ENCODE data around the gene TRIM56.
A peak's percentile ranks its signal among the peaks of the same experiment; 100 is the strongest.
"Not testable (repeated sequence)": the region's sequence is repeated elsewhere in the genome, so short reads cannot be mapped to it uniquely, and the experiment has no call there.

TRIM56 gene, protein sequence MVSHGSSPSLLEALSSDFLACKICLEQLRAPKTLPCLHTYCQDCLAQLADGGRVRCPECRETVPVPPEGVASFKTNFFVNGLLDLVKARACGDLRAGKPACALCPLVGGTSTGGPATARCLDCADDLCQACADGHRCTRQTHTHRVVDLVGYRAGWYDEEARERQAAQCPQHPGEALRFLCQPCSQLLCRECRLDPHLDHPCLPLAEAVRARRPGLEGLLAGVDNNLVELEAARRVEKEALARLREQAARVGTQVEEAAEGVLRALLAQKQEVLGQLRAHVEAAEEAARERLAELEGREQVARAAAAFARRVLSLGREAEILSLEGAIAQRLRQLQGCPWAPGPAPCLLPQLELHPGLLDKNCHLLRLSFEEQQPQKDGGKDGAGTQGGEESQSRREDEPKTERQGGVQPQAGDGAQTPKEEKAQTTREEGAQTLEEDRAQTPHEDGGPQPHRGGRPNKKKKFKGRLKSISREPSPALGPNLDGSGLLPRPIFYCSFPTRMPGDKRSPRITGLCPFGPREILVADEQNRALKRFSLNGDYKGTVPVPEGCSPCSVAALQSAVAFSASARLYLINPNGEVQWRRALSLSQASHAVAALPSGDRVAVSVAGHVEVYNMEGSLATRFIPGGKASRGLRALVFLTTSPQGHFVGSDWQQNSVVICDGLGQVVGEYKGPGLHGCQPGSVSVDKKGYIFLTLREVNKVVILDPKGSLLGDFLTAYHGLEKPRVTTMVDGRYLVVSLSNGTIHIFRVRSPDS

DNA sequence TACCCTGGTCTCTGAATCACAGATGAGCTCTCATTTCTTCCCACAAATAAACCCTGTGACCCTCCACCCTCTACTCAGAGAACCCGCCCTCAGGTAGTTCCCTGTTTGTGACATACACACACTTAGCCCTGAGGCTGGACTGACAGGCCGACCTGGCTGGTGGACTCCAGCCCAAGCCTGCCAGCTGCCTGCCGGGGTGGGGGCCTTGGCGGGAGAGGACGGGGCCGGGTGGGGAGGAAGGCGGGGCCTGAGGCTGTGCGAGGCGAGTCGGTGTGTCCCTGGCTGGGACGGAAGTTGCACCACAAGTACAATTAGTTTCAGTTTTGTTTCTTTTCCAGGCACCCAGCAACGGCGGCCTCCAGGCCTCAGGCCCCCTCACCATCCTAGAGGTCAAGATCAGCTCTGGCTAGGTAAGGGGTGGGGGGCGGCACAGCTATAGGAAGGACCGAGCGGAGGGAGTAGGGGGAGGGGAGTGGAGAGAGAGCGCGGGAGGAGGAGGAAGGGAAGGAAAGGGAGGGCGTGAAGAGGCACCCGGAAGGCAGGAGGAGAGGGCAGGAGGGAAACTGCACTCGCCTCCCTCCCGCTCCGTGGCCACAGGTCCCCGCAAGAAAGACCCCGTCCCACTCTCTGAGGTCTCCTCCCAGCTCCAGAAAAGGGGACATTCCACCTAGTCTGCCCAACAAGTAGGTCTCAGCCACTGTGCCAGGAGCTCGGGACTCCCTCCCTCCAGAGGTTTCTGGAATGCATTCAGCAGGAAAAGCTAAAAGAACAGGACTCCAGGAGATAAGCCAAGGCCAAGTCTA lies at the start of gene TRIM56:
TSS of gene TRIM56 (plus strand) at position 320 of the 803 bp plus-strand sequence. CDS start 1,832 bp downstream, outside the sequence.
- DNase-seq = peak; percentile 23

DNA sequence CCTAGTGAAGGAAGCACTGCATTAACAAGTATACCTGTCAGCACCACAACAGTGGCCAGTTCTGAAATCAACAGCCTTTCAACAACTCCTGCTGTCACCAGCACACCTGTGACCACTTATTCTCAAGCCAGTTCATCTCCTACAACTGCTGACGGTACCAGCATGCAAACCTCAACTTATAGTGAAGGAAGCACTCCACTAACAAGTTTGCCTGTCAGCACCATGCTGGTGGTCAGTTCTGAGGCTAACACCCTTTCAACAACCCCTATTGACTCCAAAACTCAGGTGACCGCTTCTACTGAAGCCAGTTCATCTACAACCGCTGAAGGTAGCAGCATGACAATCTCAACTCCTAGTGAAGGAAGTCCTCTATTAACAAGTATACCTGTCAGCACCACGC lies 49.3 kb upstream of the TRIM56 start:
- no peak for DNase-seq

DNA sequence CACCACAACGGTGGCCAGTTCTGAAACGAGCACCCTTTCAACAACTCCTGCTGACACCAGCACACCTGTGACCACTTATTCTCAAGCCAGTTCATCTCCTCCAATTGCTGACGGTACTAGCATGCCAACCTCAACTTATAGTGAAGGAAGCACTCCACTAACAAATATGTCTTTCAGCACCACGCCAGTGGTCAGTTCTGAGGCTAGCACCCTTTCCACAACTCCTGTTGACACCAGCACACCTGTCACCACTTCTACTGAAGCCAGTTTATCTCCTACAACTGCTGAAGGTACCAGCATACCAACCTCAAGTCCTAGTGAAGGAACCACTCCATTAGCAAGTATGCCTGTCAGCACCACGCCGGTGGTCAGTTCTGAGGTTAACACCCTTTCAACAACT lies 44.0 kb upstream of the TRIM56 start:
- DNase-seq = not testable (repeated sequence)

DNA sequence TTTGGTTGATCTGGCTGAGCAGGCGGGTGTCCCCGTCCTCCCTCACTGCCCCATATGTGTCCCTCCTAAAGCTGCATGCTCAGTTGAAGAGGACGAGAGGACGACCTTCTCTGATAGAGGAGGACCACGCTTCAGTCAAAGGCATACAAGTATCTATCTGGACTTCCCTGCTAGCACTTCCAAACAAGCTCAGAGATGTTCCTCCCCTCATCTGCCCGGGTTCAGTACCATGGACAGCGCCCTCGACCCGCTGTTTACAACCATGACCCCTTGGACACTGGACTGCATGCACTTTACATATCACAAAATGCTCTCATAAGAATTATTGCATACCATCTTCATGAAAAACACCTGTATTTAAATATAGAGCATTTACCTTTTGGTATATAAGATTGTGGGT lies 26.9 kb upstream of the TRIM56 start:
- DNase-seq = no peak

DNA sequence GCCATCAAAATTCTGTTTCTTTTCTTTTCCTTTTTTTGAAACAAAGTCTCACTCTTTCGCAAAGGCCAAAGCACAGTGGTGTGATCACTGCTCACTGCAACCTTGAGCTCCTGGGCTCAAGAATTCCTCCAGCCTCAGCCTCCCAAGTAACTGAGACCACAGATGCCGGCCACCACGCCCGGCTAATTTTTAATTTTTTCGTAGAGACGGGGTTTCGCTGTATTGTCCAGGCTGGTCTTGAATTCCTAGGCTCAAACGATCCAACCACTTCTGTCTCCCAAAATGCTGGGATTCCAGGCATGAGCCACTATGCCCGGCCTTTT lies 25.7 kb upstream of the TRIM56 start:
- DNase-seq = no peak

DNA sequence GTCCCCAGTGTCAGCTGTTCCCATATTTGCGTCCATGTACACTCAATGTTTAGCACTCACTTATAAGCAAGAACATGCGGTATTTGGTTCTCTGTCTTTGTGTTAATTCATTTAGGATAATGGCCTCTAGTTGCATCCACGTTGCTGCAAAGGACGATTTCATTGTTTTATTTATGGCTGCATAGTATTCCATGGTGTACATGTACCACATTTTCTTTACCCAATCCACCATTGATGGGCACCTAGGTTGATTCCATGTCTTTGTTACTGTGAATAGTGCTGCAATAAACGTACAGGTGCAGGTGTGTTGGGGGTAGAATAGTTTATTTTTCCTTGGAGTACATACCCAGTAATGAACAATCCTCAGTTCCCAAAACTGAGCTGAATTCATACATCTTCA lies 24.3 kb upstream of the TRIM56 start:
- no peak for DNase-seq

DNA sequence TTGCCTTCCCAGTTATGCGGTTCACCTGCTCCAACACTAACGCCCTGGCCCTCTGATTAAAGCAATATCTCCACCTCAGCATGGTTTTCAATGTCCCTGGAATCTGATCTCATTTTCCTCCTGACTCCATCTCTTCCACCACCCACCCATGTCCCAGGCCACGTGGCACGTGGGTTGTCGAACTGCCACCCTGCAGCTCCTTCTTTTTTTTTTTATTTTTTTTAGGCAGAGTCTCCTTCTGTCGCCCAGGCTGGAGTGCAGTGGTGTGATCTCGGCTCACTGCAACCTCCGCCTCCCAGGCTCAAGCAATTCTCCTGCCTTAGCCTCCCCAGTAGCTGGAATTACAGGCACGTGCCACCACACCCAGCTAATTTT lies 21.1 kb upstream of the TRIM56 start:
- peak; percentile 7 for DNase-seq

DNA sequence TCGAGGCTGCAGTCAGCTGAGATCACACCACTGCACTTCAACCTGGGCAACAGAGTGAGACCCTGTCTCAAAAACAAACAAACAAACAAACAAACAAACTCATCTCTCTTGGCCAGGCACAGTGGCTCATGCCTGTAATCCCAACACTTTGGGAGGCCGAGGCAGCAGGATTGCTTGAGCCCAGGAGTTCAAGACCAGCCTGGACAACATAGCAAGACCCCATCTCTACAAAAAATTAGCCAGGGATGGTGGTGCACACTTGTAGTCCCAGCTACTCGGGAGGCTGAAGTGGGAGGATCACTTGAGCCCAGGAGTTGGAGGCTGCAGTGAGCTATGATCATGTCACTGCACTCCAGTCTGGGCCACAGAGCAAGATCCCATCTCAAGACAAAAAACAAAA lies 20.1 kb upstream of the TRIM56 start:
- DNase-seq = not testable (repeated sequence)

DNA sequence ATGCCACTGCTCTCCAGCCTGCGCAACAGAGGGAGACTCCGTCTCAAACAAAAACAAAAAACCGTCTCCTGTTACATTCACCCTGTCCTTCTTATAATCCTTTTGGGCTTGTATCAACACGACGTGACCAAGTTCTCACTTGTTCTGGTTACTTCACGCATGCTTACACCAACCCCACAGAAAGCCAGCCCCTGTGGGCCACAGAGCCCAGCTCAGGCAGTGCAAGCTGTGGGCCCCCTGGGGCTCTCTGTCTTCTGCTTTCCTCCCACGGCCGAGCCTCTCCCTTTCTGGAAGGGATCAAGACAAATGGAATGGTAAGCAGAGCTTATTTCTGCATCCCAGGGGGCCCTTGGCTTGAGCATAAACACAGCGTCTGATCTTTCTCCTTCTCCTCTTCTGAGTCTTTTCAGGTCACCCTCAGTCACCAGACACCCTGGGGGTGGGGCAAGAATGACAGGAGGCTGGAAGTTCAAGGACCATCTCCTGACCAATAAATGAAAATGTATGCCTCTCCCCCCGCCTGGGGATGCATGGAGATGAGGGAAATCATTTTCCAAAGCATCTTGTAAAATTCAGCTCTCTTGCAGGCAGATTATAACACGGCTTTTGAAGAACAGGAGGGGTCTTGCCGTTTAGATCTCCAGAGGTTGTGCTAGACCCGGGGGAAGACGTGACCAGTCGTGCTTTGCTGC lies 19.0 kb upstream of the TRIM56 start:
- peak; percentile 92 for DNase-seq

DNA sequence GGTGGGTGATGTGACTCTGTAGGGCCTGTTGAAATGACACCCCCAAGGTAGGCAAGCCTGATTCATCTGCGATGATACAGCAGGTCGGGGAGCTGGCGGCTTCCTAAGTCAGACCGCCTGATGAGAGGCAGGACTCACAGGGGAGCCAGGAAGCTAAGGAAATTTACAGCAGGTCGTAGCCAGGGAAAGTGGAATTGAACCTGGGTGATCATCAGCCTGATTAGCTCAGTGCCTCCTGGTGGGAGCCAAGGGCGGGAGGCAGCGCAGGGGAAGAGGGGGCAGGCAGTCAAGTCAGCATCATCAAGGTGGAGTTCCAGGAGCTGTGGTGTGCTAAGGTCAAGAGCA lies 18.5 kb upstream of the TRIM56 start:
- DNase-seq = peak; percentile 42

DNA sequence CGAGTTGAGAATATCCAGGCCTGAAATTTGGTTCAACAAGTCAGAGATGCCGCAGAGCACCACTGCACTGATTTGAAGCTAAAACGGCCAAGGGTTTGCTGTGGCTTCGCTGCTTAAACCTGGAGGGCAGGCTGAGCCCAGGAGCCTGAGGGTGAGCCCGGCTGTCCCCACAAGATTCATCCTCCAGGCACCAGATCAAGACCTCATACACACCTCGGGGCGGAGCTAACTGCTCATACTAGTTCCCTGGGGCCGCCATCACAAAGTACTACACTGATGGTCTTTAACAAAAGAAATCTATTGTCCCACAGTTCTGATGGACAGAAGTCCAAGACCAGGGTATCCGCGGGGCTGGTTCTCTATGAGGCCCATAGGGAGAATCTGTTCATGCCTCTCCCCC lies 16.9 kb upstream of the TRIM56 start:
- DNase-seq = no peak

DNA sequence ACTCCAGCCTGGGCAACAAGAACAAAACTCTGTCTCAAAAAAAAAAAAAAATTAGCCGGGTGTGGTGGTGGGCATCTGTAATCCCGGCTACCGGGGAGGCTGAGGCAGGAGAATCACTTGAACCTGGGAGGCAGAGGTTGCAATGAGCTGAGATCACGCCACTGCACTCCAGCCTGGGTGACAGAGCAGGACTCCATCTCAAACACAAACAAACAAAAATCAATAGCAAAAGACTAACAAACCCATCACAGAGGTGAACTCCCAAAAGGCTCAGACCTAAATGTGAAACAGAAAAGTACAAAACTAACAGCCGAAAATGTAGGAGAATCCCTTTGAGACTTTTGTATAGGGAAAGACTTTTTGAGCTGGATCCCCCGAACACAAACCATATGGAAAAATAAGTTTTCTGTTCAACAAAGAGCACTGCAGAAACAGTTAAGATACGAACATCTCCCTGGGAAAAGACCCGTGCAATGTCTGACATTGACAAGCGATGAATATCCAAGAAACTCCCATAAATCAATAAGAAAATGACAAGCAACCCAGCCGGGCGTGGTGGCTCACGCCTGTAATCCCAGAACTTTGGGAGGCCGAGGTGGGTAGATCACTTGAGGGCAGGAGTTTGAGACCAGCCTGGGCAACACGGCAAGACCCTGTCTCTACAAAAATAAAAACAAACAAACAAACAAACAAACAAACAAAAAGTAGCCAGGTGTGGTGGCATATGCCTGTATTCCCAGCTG lies 13.7 kb upstream of the TRIM56 start:
- DNase-seq = not testable (repeated sequence)

DNA sequence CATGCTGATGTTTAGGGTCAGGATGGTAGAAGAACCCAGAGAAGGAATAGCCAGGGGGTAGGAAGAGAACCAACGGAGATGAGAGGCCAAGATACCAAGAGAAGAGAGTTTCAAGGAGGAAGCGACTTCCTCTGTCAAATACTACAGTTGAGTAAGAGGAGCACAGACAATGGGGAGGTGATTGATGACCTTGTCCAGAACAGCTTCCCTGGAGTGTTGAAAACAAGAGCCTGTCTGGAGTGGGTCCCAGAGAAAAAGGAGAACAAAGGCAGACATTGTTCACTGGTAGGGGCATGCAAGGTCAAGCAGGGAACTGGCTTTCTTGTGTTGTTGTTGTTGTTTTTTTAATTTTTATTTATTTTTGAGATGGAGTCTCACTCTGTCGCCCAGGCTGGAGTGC lies 9.6 kb upstream of the TRIM56 start:
- no peak for DNase-seq

DNA sequence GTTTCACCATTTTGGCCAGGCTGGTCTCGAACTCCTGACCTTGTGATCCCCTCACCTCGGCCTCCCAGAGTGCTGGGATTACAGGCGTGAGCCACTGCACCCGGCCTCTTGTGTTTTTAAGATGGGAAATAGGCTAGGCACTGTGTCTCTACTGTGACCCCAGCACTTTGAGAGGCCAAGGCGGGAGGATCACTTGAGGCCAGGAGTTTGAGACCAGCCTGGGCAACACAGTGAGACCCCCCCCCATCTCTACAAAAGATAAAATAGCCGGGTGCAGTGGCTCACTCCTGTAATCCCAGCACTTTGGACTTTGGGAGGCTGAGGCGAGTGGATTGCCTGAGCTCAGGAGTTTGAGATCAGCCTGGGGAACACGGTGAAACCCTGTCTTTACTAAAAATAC lies 9.1 kb upstream of the TRIM56 start:
- not testable (repeated sequence) for DNase-seq

DNA sequence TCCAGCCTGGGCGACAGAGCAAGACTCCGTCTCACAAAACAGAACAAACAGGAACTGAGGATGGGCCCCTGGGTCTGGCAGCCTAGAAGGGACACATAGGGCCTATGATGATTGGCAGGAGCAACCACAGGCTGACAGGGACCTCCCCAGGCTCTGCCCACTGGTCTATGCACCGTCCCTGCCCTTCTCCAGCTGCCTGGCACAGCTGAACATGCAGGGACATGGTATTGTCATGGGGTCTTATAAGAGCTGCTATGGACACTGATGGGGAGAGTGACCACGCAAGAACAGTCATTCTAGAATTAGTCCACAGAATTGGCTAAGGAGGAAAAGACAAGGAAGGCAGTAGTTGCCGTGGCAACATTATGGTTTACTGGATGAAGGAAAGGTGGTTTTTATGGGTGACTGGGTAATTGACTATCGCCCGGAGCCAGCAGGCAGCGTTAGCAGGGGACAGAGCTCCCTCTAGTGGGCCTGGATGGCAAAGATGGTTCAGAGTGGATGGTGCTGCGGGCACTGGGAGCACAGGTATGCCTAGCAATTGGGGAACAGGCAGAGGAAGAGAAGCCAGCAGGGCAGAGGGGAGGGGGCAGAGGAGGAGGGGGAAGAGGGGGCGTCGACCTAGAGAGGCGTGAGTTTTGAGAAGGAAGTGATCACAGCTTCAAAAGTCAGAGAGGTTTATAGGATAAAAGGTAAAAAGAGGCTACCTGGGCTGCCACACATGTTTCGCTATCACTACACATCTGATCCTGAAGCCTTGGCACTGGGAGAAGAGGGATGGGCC lies 7.8 kb upstream of the TRIM56 start:
- DNase-seq = peak; percentile 64

DNA sequence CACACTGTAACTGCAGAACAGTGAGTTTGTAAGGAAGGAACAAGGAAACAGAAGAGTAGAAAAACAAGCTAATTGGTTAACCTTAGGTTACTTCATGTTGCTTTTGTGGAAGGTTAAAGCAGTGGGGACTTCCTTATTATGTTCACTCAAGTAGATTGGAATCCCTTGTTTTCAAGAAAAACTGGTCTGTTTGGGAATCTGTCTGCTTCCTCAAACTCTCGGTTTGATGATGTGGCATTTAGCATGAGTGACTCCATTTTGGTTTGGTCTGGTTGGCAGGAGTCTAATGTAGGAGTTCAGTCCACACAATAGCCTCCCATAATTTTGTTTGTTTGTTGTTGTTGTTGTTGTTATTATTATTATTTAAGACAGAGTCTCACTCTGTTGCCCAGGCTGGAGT lies 3.8 kb upstream of the TRIM56 start:
- DNase-seq = no peak

DNA sequence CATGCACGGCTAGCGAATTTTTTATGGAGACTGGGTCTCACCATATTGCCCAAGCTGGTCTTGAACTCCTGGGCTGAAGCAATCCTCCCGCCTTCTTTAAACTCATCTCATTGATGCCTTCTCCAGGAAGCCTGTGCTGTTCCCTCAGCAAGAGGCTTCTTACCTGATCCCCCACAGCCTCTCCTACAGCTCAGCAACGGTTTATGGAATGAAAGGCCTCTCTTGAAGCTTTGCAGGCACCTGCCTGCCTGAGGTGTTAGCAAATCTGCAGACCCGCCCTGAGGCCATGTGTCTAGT lies 468 bp upstream of the TRIM56 start:
- peak; percentile 23 for DNase-seq

DNA sequence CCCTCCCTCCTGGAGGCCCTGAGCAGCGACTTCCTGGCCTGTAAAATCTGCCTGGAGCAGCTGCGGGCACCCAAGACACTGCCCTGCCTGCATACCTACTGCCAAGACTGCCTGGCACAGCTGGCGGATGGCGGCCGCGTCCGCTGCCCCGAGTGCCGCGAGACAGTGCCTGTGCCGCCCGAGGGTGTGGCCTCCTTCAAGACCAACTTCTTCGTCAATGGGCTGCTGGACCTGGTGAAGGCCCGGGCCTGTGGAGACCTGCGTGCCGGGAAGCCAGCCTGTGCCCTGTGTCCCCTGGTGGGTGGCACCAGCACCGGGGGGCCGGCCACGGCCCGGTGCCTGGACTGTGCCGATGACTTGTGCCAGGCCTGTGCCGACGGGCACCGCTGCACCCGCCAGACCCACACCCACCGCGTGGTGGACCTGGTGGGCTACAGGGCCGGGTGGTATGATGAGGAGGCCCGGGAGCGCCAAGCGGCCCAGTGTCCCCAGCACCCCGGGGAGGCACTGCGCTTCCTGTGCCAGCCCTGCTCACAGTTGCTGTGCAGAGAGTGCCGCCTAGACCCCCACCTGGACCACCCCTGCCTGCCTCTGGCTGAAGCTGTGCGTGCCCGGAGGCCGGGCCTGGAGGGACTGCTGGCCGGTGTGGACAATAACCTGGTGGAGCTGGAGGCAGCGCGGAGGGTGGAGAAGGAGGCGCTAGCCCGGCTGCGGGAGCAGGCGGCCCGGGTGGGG lies 2.2 kb downstream of the TRIM56 start:
- no peak for DNase-seq

DNA sequence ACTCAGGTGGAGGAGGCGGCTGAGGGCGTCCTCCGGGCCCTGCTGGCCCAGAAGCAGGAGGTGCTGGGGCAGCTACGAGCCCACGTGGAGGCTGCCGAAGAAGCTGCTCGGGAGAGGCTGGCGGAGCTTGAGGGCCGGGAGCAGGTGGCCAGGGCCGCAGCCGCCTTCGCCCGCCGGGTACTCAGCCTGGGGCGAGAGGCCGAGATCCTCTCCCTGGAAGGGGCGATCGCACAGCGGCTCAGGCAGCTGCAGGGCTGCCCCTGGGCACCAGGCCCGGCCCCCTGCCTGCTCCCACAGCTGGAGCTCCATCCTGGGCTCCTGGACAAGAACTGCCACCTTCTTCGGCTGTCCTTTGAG lies 2.8 kb downstream of the TRIM56 start:
- no peak for DNase-seq

DNA sequence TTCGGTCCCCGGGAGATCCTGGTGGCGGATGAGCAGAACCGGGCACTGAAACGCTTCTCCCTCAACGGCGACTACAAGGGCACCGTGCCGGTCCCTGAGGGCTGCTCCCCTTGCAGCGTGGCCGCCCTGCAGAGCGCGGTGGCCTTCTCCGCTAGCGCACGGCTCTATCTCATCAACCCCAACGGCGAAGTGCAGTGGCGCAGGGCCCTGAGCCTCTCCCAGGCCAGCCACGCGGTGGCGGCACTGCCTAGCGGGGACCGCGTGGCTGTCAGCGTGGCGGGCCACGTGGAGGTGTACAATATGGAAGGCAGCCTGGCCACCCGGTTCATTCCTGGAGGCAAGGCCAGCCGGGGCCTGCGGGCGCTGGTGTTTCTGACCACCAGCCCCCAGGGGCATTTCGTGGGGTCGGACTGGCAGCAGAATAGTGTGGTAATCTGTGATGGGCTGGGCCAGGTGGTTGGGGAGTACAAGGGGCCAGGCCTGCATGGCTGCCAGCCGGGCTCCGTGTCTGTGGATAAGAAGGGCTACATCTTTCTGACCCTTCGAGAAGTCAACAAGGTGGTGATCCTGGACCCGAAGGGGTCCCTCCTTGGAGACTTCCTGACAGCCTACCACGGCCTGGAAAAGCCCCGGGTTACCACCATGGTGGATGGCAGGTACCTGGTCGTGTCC lies 3.7 kb downstream of the TRIM56 start:
- DNase-seq = no peak

DNA sequence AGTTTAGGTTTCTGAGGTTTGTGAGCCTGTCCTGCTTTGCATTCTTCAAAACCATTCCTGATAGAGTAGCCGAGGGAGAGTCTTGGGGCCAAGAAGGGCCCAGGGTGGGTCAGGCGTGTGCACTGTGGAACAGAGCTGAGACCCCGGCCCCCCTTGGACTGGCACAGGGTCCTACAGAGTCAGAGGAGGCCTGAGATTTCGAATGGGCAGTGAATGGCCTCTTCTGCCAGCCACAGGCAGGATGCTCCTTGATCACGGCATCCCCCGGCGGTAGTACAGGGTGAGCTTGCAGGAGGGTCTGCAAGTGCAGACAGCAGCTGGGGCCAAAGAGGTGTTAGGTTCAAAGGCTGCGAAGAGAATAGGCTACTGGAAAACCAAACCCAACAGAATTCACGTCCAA lies 4.6 kb downstream of the TRIM56 start:
- no peak for DNase-seq
